OCI-LY7 (cell line): ENCODE data around the gene CHGA. TPM values are rescaled to one million over a fixed set of nuclear protein-coding genes. Genes with fewer than 3 reads are reported as not detected.

Experiments used
- BruUV-seq: library from RNA; stranded (reverse); fragments of 400-500 nt; replicated peaks from 2 replicates; lab custom pipeline; 2021; lab: Mats Ljungman, UMichigan
- CTCF ChIA-PET: fragments of 300-600 bp; sonication (Branson Sonifier 250); formaldehyde crosslinking; loops from one replicate; lab custom pipeline; 2022; ENCODE audit warnings: antibody characterized with exemption; ENCODE audit not compliant: unreplicated experiment; lab: Charles Lee
- POLR2A ChIA-PET: fragments of 300-600 bp; sonication (Branson Sonifier 250); formaldehyde crosslinking; loops from one replicate; lab custom pipeline; 2022; ENCODE audit warnings: antibody characterized with exemption; lab: Charles Lee
- DNase-seq: peaks from one replicate; pipeline ENCODE4 v3.0.0-alpha.2; 2015; ENCODE audit warnings: low spot score
- H2AFZ ChIP-seq: fragments of 200-600 bp; sonication (generic), shearing (Covaris generic); 2 replicates; pipeline ENCODE4 v1.6.1; 2014; ENCODE audit warnings: mild to moderate bottlenecking, antibody characterized with exemption, low read length, moderate library complexity
- H3K27ac ChIP-seq: fragments of 200-600 bp; sonication (generic); 2 replicates; pipeline ENCODE4 v1.5.1; 2014; ENCODE audit warnings: mixed run types, low read depth, mild to moderate bottlenecking, moderate library complexity, low read length, inconsistent platforms; ENCODE audit not compliant: poor library complexity, severe bottlenecking
- H3K36me3 ChIP-seq: fragments of 200-600 bp; sonication (generic); 2 replicates; pipeline ENCODE4 v1.6.1; 2014; ENCODE audit warnings: mild to moderate bottlenecking, antibody characterized with exemption, low read length, moderate library complexity, mixed read lengths; ENCODE audit not compliant: insufficient read depth
- H3K4me1 ChIP-seq: fragments of 200-600 bp; sonication (generic); 2 replicates; pipeline ENCODE4 v1.5.1; 2014; ENCODE audit warnings: mild to moderate bottlenecking, low read length; ENCODE audit not compliant: insufficient read depth, poor library complexity, severe bottlenecking
- H3K4me2 ChIP-seq: fragments of 200-600 bp; sonication (generic); 2 replicates; pipeline ENCODE4 v1.6.1; 2014; ENCODE audit warnings: mild to moderate bottlenecking, low read length
- H3K4me3 ChIP-seq: fragments of 200-600 bp; sonication (generic); 2 replicates; pipeline ENCODE4 v1.5.1; 2014; ENCODE audit warnings: mild to moderate bottlenecking, low read depth, low read length; ENCODE audit not compliant: poor library complexity, severe bottlenecking
- H3K79me2 ChIP-seq: fragments of 200-600 bp; sonication (generic); 2 replicates; pipeline ENCODE4 v1.6.1; 2016; ENCODE audit warnings: low read depth, mild to moderate bottlenecking, low read length, moderate library complexity, mixed read lengths; ENCODE audit not compliant: insufficient read depth
- H3K9me2 ChIP-seq: fragments of 200-600 bp; sonication (generic); 2 replicates; pipeline ENCODE4 v1.6.1; 2016; ENCODE audit warnings: mild to moderate bottlenecking, low read length, mixed read lengths; ENCODE audit not compliant: insufficient read depth
- H3K9me3 ChIP-seq: fragments of 200-600 bp; sonication (generic); 2 replicates; pipeline ENCODE4 v1.6.1; 2014; ENCODE audit warnings: mild to moderate bottlenecking, mixed run types, low read length, mixed read lengths
- H4K20me1 ChIP-seq: fragments of 200-600 bp; sonication (generic); 2 replicates; pipeline ENCODE4 v1.6.1; 2014; ENCODE audit warnings: mild to moderate bottlenecking, antibody characterized with exemption, low read length, moderate library complexity, mixed read lengths; ENCODE audit not compliant: insufficient read depth
- CTCF ChIP-seq: fragments of 200-600 bp; sonication (generic); conservative IDR thresholded peaks from 2 replicates; pipeline ENCODE4 v1.5.1; 2014; ENCODE audit warnings: mild to moderate bottlenecking, antibody characterized with exemption, low read length, moderate library complexity, mixed read lengths
- EZH2phosphoT487 ChIP-seq: fragments of 200-600 bp; sonication (generic); IDR thresholded peaks from 2 replicates; pipeline ENCODE4 v1.6.1; 2018; ENCODE audit warnings: low read depth, borderline replicate concordance, mild to moderate bottlenecking, mixed run types, antibody characterized with exemption, low read length, moderate library complexity, mixed read lengths
- intact Hi-C: fragments of 100-400 bp; cut with micrococcal nuclease; formaldehyde crosslinking; loops from one replicate; pipeline ENCODE4 v1.10.0; 2022; ENCODE audit not compliant: unreplicated experiment
- total RNA-seq, 2 experiments: library from RNA; depleted of rRNA in 1 of 2; stranded (reverse); fragments of >200 nt in 1 of 2; shearing (Covaris generic) in 1 of 2; gene quantifications; 2 replicates each; pipeline ENCODE4 v1.2.3, GENCODE V29; 2014 to 2022

CHGA gene
- total RNA-seq, 2 experiments from 2014 or later: 0.57 TPM; not detected in 1

DNA sequence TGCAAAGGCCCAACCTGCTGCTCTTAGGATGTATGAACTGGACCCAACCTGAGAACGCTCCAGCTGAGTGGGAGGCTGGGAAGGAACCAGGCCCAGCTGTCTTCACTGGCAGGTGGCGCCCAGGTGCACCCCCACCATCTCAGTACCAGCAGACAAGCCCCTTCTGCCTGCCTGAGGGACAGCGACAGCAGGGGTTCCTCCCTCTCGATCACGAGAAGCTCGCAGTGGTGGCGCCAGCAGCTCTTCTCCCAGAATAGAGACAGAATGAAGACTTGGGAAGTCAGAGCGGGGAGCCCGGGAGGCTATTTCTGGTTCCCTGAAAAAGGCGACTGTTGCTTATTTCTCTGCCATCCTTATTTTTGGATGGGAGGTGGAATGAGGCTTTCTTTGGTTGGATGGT is 46.5 kb downstream of the CHGA start:
- POLR2A ChIA-PET: no interaction called here
- TF ChIP-seq EZH2phosphoT487 (no peak), CTCF (no peak)
- Histone ChIP-seq H3K79me2 (no peaks in the 10 kb centered on the region), H3K4me1 (no peaks in the 10 kb centered on the region), H4K20me1 (no peaks in the 10 kb centered on the region), H3K36me3 (no peaks in the 10 kb centered on the region), H3K4me2 (no peak overlapping the region), H3K4me3 (no peak overlapping the region), H2AFZ (no peak overlapping the region), H3K9me2 (no peaks in the 10 kb centered on the region), H3K9me3 (no peaks in the 10 kb centered on the region), H3K27ac (no peak overlapping the region)
- CTCF ChIA-PET: no interaction called here
- BruUV-seq: no TSS peak
- DNase-seq: no peak
- intact Hi-C loops: no loop called here

DNA sequence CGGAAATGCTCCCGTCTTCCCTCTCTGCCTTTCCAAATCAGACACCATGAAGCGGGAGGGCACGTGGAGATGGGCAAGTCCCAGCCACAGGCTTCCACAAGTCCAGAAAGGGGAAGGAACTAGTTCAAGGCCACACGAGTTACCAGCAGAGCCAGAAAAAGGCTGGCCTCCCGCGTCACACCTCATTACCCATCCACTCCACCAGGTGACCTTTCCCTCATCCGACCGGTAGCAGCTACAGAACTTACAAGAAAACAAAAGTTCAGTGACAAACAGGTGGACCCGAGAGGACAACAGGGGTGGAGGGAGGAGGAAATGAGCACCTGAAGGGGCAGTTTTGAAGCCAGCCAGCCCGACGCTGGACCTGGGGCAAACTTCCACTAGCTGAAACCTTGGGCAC is 46.9 kb downstream of the CHGA start:
- no peak overlapping the region for H2AFZ ChIP-seq
- ChIA-PET CTCF (no interaction called here), POLR2A (no interaction called here)
- DNase-seq: no peak
- no peaks in the 10 kb centered on the region for H3K9me3 ChIP-seq
- H3K4me3 ChIP-seq: no peak overlapping the region
- intact Hi-C loops: no loop called here
- no peaks in the 10 kb centered on the region for H3K79me2 ChIP-seq
- H3K4me2 ChIP-seq: no peak overlapping the region
- no peaks in the 10 kb centered on the region for H3K4me1 ChIP-seq
- H4K20me1 ChIP-seq: no peaks in the 10 kb centered on the region
- no peak overlapping the region for H3K27ac ChIP-seq
- no peaks in the 10 kb centered on the region for H3K9me2 ChIP-seq
- BruUV-seq: no TSS peak
- H3K36me3 ChIP-seq: no peaks in the 10 kb centered on the region
- TF ChIP-seq EZH2phosphoT487: no peak
- TF ChIP-seq CTCF: no peak

DNA sequence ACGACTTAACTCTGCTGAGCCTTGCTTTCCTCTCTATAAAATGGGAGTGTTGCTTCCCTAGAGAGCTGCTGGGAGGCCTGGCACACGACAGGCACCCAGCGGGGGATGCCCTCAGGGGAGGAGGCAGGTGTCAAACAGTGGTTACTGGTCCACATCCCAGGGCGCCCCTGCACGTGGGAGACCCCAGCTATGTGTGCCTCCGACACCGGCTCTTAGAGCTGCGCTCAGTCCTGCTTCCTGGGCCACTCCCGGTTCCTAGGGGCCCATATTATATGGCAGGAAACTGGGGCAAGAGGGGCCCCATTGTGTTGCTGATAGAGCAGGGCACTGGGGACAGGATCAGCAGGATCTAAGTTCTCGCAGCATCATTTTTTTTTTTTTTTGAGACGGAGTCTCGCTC is 47.3 kb downstream of the CHGA start:
- intact Hi-C loops: no loop called here
- ChIA-PET CTCF (no interaction called here), POLR2A (interaction anchor here (0.6 kb wide), 1 partner anchor 11 kb away, joined by 3 read pairs; no protein-coding TSS in a partner anchor)
- Histone ChIP-seq H3K79me2 (no peaks in the 10 kb centered on the region), H3K9me2 (no peaks in the 10 kb centered on the region), H3K27ac (no peak overlapping the region), H4K20me1 (no peaks in the 10 kb centered on the region), H3K4me3 (no peak overlapping the region), H2AFZ (no peak overlapping the region), H3K4me2 (no peak overlapping the region), H3K4me1 (no peaks in the 10 kb centered on the region), H3K9me3 (peaks cover 2% of the 10 kb centered on the region; the same call in 1 of the 2 replicates), H3K36me3 (no peaks in the 10 kb centered on the region)
- DNase-seq: no peak
- no peak for TF ChIP-seq EZH2phosphoT487
- no peak for TF ChIP-seq CTCF
- no TSS peak for BruUV-seq
